HepG2 (cell line): ENCODE measurements around the gene PHF10. TPM values are rescaled to one million over a fixed set of nuclear protein-coding genes. Genes with fewer than 3 reads are reported as not detected.

Source experiments
- ARNT ChIP-seq: fragments of 450-650 bp; IDR thresholded peaks from 2 replicates; pipeline ENCODE4 v1.6.1; 2017
- BRD4 ChIP-seq: sonication (generic); formaldehyde crosslinking; IDR thresholded peaks from 2 replicates; pipeline ENCODE4 v1.4.0; 2020; ENCODE audit warnings: missing genetic modification reagents
- EEA1 ChIP-seq: sonication (generic); formaldehyde crosslinking; IDR thresholded peaks from 2 replicates; pipeline ENCODE4 v1.5.1; 2020; ENCODE audit warnings: mild to moderate bottlenecking, missing genetic modification reagents, borderline replicate concordance
- HMGA1 ChIP-seq: sonication (generic); formaldehyde crosslinking; conservative IDR thresholded peaks from 2 replicates; pipeline ENCODE4 v1.4.0; 2020; ENCODE audit warnings: missing genetic modification reagents
- MBNL3 ChIP-seq: fragments of 250-450 bp; sonication (Bioruptor Pico); conservative IDR thresholded peaks from 2 replicates; pipeline ENCODE4 v1.8.0; 2022; ENCODE audit warnings: mild to moderate bottlenecking, inconsistent platforms
- NFYC ChIP-seq: IDR thresholded peaks from 2 replicates; pipeline ENCODE4 v1.6.1; 2016; ENCODE audit warnings: missing genetic modification reagents, missing compliant biosample characterization
- SNAPC5 ChIP-seq: sonication (generic); formaldehyde crosslinking; IDR thresholded peaks from 2 replicates; pipeline ENCODE4 v1.8.1; 2023; ENCODE audit warnings: mild to moderate bottlenecking, missing genetic modification reagents, borderline replicate concordance
- SRSF1 ChIP-seq: fragments of 200-400 bp; formaldehyde crosslinking; optimal IDR thresholded peaks from 2 replicates; pipeline ENCODE3; 2017; ENCODE audit warnings: mild to moderate bottlenecking, low read depth, low read length, moderate library complexity
- SSRP1 ChIP-seq: IDR thresholded peaks from 2 replicates; pipeline ENCODE4 v1.6.1; 2016; ENCODE audit warnings: control low read depth
- SUZ12 ChIP-seq: fragments of 150-350 bp; IDR thresholded peaks from 2 replicates; pipeline ENCODE4 v1.6.1; 2014; ENCODE audit warnings: low read depth, low read length
- ZBTB40 ChIP-seq, 2 experiments: fragments of 450-650 bp in 1 of 2; sonication (generic) in 1 of 2; formaldehyde crosslinking in 1 of 2; IDR thresholded peaks; 2 replicates each; pipeline versions ENCODE4 v1.6.1 to v1.8.0; 2016 to 2022; ENCODE audit warnings: antibody characterized with exemption in 1 of 2, mild to moderate bottlenecking in 1 of 2, missing genetic modification reagents in 1 of 2
- ZNF253 ChIP-seq: sonication (generic); formaldehyde crosslinking; IDR thresholded peaks from 2 replicates; pipeline ENCODE4 v1.8.0; 2022; ENCODE audit warnings: mild to moderate bottlenecking, missing genetic modification reagents, borderline replicate concordance
- ZNF264 ChIP-seq: sonication (generic); formaldehyde crosslinking; IDR thresholded peaks from 2 replicates; pipeline ENCODE4 v1.4.0; 2020; ENCODE audit warnings: missing genetic modification reagents
- ZNF576 ChIP-seq: sonication (generic); formaldehyde crosslinking; IDR thresholded peaks from 2 replicates; pipeline ENCODE4 v1.4.0; 2020; ENCODE audit warnings: mild to moderate bottlenecking, missing genetic modification reagents
- polyA plus RNA-seq, 8 experiments: library from polyadenylated mRNA; depleted of rRNA in 3 of 8; stranded (reverse) in 7 of 8; unstranded in 1 of 8; fragments of >200 nt; fragmentation: Illumina TruSeq in 4 of 8; extraction: Trizol in 4 of 8; gene quantifications; 2 replicates each; pipeline versions ENCODE4 v1.2.1 to v1.2.3, GENCODE V29; 2011 to 2016; ENCODE audit warnings: low read depth in 4 of 8, missing spikeins in 1 of 8, mixed read lengths in 1 of 8; ENCODE audit not compliant: insufficient read depth in 1 of 8
- total RNA-seq, 5 experiments: library from RNA; depleted of rRNA; stranded (reverse); fragments of >200 nt; fragmentation: Illumina TruSeq; extraction: Trizol; gene quantifications; 2 replicates each; pipeline ENCODE4 v1.2.3, GENCODE V29; 2016; ENCODE audit warnings: low read depth in 1 of 5
- TF ChIP-seq, protein P1 (sequence below): sonication (generic); formaldehyde crosslinking; conservative IDR thresholded peaks from 2 replicates; pipeline ENCODE4 v1.4.0; 2020; ENCODE audit warnings: missing genetic modification reagents
- TF ChIP-seq, protein P2 (sequence below): sonication (generic); formaldehyde crosslinking; IDR thresholded peaks from 2 replicates; pipeline ENCODE4 v1.8.0; 2022; ENCODE audit warnings: mild to moderate bottlenecking, missing genetic modification reagents

PHF10 gene
- total and polyA plus RNA-seq, 2 of the 13 experiments (the other 11 are each of a cell fraction or from before 2014, with no cell fraction given): 42.1 to 84.1 TPM

GRCh38 chr6:169724494-169725124, at the start of gene PHF10 (continued):
- no peak for TF ChIP-seq ZBTB40 (IDR thresholded peaks at IDR 0.05)
- TF ChIP-seq ZBTB40 (CRISPR knock-in tag; IDR thresholded peaks at IDR 0.05): peak; percentile 85; the same call in 1 of the 2 replicates
- 0 out of 2 replicates have a peak, but pooled peaks have one; percentile 95 for TF ChIP-seq EEA1 (CRISPR knock-in tag)
- no peak for TF ChIP-seq SSRP1 (CRISPR knock-in tag)
- 0 out of 2 replicates have a peak, but pooled peaks have one; percentile 16 for TF ChIP-seq SNAPC5 (CRISPR knock-in tag)
- TF ChIP-seq ZNF253: peak; percentile 96
- no peak for TF ChIP-seq NFYC (CRISPR knock-in tag)
- TF ChIP-seq SRSF1: peak; percentile 74
- TF ChIP-seq, protein P1, sequence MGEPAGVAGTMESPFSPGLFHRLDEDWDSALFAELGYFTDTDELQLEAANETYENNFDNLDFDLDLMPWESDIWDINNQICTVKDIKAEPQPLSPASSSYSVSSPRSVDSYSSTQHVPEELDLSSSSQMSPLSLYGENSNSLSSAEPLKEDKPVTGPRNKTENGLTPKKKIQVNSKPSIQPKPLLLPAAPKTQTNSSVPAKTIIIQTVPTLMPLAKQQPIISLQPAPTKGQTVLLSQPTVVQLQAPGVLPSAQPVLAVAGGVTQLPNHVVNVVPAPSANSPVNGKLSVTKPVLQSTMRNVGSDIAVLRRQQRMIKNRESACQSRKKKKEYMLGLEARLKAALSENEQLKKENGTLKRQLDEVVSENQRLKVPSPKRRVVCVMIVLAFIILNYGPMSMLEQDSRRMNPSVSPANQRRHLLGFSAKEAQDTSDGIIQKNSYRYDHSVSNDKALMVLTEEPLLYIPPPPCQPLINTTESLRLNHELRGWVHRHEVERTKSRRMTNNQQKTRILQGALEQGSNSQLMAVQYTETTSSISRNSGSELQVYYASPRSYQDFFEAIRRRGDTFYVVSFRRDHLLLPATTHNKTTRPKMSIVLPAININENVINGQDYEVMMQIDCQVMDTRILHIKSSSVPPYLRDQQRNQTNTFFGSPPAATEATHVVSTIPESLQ (CRISPR knock-in tag): 0 out of 2 replicates have a peak, but pooled peaks have one; percentile 87
- no peak; the same call in 1 of the 2 replicates for TF ChIP-seq MBNL3 (CRISPR knock-in tag)
- TF ChIP-seq SUZ12: no peak
- TF ChIP-seq HMGA1 (CRISPR knock-in tag): no peak
- TF ChIP-seq, protein P2, sequence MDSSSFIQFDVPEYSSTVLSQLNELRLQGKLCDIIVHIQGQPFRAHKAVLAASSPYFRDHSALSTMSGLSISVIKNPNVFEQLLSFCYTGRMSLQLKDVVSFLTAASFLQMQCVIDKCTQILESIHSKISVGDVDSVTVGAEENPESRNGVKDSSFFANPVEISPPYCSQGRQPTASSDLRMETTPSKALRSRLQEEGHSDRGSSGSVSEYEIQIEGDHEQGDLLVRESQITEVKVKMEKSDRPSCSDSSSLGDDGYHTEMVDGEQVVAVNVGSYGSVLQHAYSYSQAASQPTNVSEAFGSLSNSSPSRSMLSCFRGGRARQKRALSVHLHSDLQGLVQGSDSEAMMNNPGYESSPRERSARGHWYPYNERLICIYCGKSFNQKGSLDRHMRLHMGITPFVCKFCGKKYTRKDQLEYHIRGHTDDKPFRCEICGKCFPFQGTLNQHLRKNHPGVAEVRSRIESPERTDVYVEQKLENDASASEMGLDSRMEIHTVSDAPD: peak; percentile 83; the same call in 1 of the 2 replicates
- peak; percentile 63; the same call in 1 of the 2 replicates for TF ChIP-seq BRD4 (CRISPR knock-in tag)
- peak; percentile 97 for TF ChIP-seq ZNF576 (CRISPR knock-in tag)
- no peak for TF ChIP-seq ARNT
- no peak for TF ChIP-seq ZNF264 (CRISPR knock-in tag)
